HUES48 (cell line): ENCODE results near the gene ISL1.
A peak's percentile ranks its signal among the peaks of the same experiment; 100 is the strongest.

Experiments used
- H3K27ac ChIP-seq: one replicate; pipeline ENCODE4 v1.7.0; 2013; ENCODE audit warnings: low read depth, low read length, inconsistent platforms
- H3K27me3 ChIP-seq: 2 replicates; pipeline ENCODE4 v1.6.1; 2013; ENCODE audit warnings: mild to moderate bottlenecking, low read length; ENCODE audit not compliant: control insufficient read depth, insufficient read depth
- H3K36me3 ChIP-seq: 2 replicates; pipeline ENCODE4 v1.6.1; 2013; ENCODE audit warnings: low read length; ENCODE audit not compliant: control insufficient read depth, insufficient read depth
- H3K4me1 ChIP-seq: 2 replicates; pipeline ENCODE4 v1.6.1; 2013; ENCODE audit warnings: mild to moderate bottlenecking, low read length; ENCODE audit not compliant: control insufficient read depth, insufficient read depth
- H3K4me3 ChIP-seq: 2 replicates; pipeline ENCODE4 v1.5.1; 2013; ENCODE audit warnings: mild to moderate bottlenecking, low read depth, low read length
- H3K9ac ChIP-seq: 2 replicates; pipeline ENCODE4 v1.6.1; 2013; ENCODE audit warnings: mild to moderate bottlenecking, low read depth, low read length, moderate library complexity
- H3K9me3 ChIP-seq: 2 replicates; pipeline ENCODE4 v1.6.1; 2013; ENCODE audit warnings: low read length; ENCODE audit not compliant: control insufficient read depth, insufficient read depth

ISL1 gene

GRCh38 chr5:51398875-51399642, 15.8 kb downstream of the ISL1 start:
- no peaks in the 10 kb centered on the region for H3K36me3 ChIP-seq
- no peak overlapping the region for H3K9ac ChIP-seq
- no peaks in the 10 kb centered on the region for H3K9me3 ChIP-seq
- peak overlapping the region; percentile 60 for H3K4me3 ChIP-seq
- peaks cover 87% of the 10 kb centered on the region for H3K27me3 ChIP-seq
- peaks cover 61% of the 10 kb centered on the region for H3K4me1 ChIP-seq
- no peak overlapping the region for H3K27ac ChIP-seq

GRCh38 chr5:51399643-51400006, 16.4 kb downstream of the ISL1 start:
- H3K27me3 ChIP-seq = peaks cover 85% of the 10 kb centered on the region
- no peaks in the 10 kb centered on the region for H3K36me3 ChIP-seq
- H3K9me3 ChIP-seq = no peaks in the 10 kb centered on the region
- no peak overlapping the region for H3K9ac ChIP-seq
- peaks cover 55% of the 10 kb centered on the region for H3K4me1 ChIP-seq
- peak overlapping the region; percentile 60 for H3K4me3 ChIP-seq
- no peak overlapping the region for H3K27ac ChIP-seq

GRCh38 chr5:51404255-51404654, 21.0 kb downstream of the ISL1 start:
- H3K4me3 ChIP-seq = no peak overlapping the region
- H3K36me3 ChIP-seq = no peaks in the 10 kb centered on the region
- H3K27me3 ChIP-seq = peaks cover 45% of the 10 kb centered on the region
- H3K27ac ChIP-seq = no peak overlapping the region
- H3K9me3 ChIP-seq = no peaks in the 10 kb centered on the region
- peaks cover 11% of the 10 kb centered on the region; the same call in 1 of the 2 replicates for H3K4me1 ChIP-seq
- no peak overlapping the region for H3K9ac ChIP-seq

- H3K9ac ChIP-seq = no peak overlapping the region
- no peaks in the 10 kb centered on the region for H3K4me1 ChIP-seq
Measured at GRCh38 chr5:51411921-51412325, 28.7 kb downstream of the ISL1 start.

GRCh38 chr5:51414516-51414915, 31.3 kb downstream of the ISL1 start:
- Histone ChIP-seq H3K36me3 (no peaks in the 10 kb centered on the region), H3K27ac (no peak overlapping the region), H3K4me3 (no peak overlapping the region), H3K27me3 (no peaks in the 10 kb centered on the region), H3K9me3 (no peaks in the 10 kb centered on the region), H3K4me1 (no peaks in the 10 kb centered on the region), H3K9ac (no peak overlapping the region)

More at GRCh38 chr5:51411921-51412325, 28.7 kb downstream of the ISL1 start:
- H3K9me3 ChIP-seq = no peaks in the 10 kb centered on the region
- H3K36me3 ChIP-seq = no peaks in the 10 kb centered on the region
- no peak overlapping the region for H3K27ac ChIP-seq
- H3K4me3 ChIP-seq = no peak overlapping the region
- no peaks in the 10 kb centered on the region for H3K27me3 ChIP-seq

GRCh38 chr5:51416149-51416548, 32.9 kb downstream of the ISL1 start:
- H3K9ac ChIP-seq = no peak overlapping the region

GRCh38 chr5:51433052-51433710, 49.9 kb downstream of the ISL1 start:
- Histone ChIP-seq H3K4me1 (no peaks in the 10 kb centered on the region), H3K36me3 (no peaks in the 10 kb centered on the region), H3K27me3 (no peaks in the 10 kb centered on the region), H3K27ac (no peak overlapping the region), H3K9me3 (no peaks in the 10 kb centered on the region), H3K4me3 (no peak overlapping the region), H3K9ac (no peak overlapping the region)

More at GRCh38 chr5:51416149-51416548, 32.9 kb downstream of the ISL1 start:
- Histone ChIP-seq H3K36me3 (no peaks in the 10 kb centered on the region), H3K4me3 (no peak overlapping the region), H3K9me3 (no peaks in the 10 kb centered on the region), H3K27ac (no peak overlapping the region), H3K27me3 (no peaks in the 10 kb centered on the region), H3K4me1 (no peaks in the 10 kb centered on the region)

GRCh38 chr5:51439232-51439631, 56.0 kb downstream of the ISL1 start:
- Histone ChIP-seq H3K9me3 (no peaks in the 10 kb centered on the region), H3K9ac (no peak overlapping the region), H3K4me1 (no peaks in the 10 kb centered on the region), H3K27ac (no peak overlapping the region), H3K27me3 (no peaks in the 10 kb centered on the region), H3K36me3 (no peaks in the 10 kb centered on the region), H3K4me3 (no peak overlapping the region)
